DOHH2 (cell line): ENCODE results near the gene IL16.
A peak's percentile ranks its signal among the peaks of the same experiment; 100 is the strongest.

Experiments
- H3F3A ChIP-seq: fragments of 200-600 bp; sonication (generic), shearing (Covaris generic); 2 replicates; pipeline ENCODE4 v1.6.0; 2016; ENCODE audit warnings: antibody characterized with exemption, mild to moderate bottlenecking; ENCODE audit not compliant: control insufficient read depth, insufficient read depth
- H3K27ac ChIP-seq: fragments of 200-600 bp; sonication (generic); 2 replicates; pipeline ENCODE4 v1.5.1; 2014; ENCODE audit warnings: low read depth, mild to moderate bottlenecking, low read length, moderate library complexity
- H3K27me3 ChIP-seq: fragments of 200-600 bp; sonication (generic); 2 replicates; pipeline ENCODE4 v1.6.1; 2014; ENCODE audit warnings: mild to moderate bottlenecking, low read length, mixed read lengths; ENCODE audit not compliant: control insufficient read depth
- H3K36me3 ChIP-seq: fragments of 200-600 bp; sonication (generic); 2 replicates; pipeline ENCODE4 v1.6.1; 2014; ENCODE audit warnings: mild to moderate bottlenecking, low read length, moderate library complexity, mixed read lengths; ENCODE audit not compliant: control insufficient read depth
- H3K4me1 ChIP-seq: fragments of 200-600 bp; sonication (generic); 2 replicates; pipeline ENCODE4 v1.6.1; 2014; ENCODE audit warnings: mild to moderate bottlenecking, low read length, mixed read lengths; ENCODE audit not compliant: control insufficient read depth
- H3K4me2 ChIP-seq: fragments of 200-600 bp; sonication (generic); 2 replicates; pipeline ENCODE4 v1.6.0; 2014; ENCODE audit warnings: mild to moderate bottlenecking, low read length, moderate library complexity
- H3K4me3 ChIP-seq: fragments of 200-600 bp; sonication (generic); 2 replicates; pipeline ENCODE4 v1.5.1; 2014; ENCODE audit warnings: mild to moderate bottlenecking, low read length, mixed read lengths
- H3K79me2 ChIP-seq: fragments of 200-600 bp; sonication (generic); 2 replicates; pipeline ENCODE4 v1.6.1; 2014; ENCODE audit warnings: mild to moderate bottlenecking, low read length, mixed read lengths; ENCODE audit not compliant: control insufficient read depth
- H3K9me2 ChIP-seq: fragments of 200-600 bp; sonication (generic); replicated peaks from 2 replicates; pipeline ENCODE4 v1.6.1; 2014; ENCODE audit warnings: mild to moderate bottlenecking, low read length, mixed read lengths; ENCODE audit not compliant: control insufficient read depth
- H3K9me3 ChIP-seq: fragments of 200-600 bp; sonication (generic); 2 replicates; pipeline ENCODE4 v1.6.1; 2014; ENCODE audit warnings: antibody characterized with exemption, low read length, mixed read lengths; ENCODE audit not compliant: control insufficient read depth, insufficient read depth
- H4K20me1 ChIP-seq: fragments of 200-600 bp; sonication (generic); 2 replicates; pipeline ENCODE4 v1.6.0; 2014; ENCODE audit warnings: low read depth, mild to moderate bottlenecking, antibody characterized with exemption, low read length, moderate library complexity; ENCODE audit not compliant: control insufficient read depth, insufficient read depth
- CTCF ChIP-seq: fragments of 200-600 bp; sonication (generic); IDR thresholded peaks from one replicate; pipeline ENCODE4 v1.5.1; 2014; ENCODE audit warnings: antibody characterized with exemption, mild to moderate bottlenecking, low read depth, low read length; ENCODE audit not compliant: poor library complexity, severe bottlenecking
- EZH2phosphoT487 ChIP-seq: fragments of 200-600 bp; sonication (generic); IDR thresholded peaks from 2 replicates; pipeline ENCODE4 v1.6.1; 2017; ENCODE audit warnings: borderline replicate concordance, mild to moderate bottlenecking, antibody characterized with exemption, low read length, moderate library complexity, mixed read lengths

The IL16 gene

DNA sequence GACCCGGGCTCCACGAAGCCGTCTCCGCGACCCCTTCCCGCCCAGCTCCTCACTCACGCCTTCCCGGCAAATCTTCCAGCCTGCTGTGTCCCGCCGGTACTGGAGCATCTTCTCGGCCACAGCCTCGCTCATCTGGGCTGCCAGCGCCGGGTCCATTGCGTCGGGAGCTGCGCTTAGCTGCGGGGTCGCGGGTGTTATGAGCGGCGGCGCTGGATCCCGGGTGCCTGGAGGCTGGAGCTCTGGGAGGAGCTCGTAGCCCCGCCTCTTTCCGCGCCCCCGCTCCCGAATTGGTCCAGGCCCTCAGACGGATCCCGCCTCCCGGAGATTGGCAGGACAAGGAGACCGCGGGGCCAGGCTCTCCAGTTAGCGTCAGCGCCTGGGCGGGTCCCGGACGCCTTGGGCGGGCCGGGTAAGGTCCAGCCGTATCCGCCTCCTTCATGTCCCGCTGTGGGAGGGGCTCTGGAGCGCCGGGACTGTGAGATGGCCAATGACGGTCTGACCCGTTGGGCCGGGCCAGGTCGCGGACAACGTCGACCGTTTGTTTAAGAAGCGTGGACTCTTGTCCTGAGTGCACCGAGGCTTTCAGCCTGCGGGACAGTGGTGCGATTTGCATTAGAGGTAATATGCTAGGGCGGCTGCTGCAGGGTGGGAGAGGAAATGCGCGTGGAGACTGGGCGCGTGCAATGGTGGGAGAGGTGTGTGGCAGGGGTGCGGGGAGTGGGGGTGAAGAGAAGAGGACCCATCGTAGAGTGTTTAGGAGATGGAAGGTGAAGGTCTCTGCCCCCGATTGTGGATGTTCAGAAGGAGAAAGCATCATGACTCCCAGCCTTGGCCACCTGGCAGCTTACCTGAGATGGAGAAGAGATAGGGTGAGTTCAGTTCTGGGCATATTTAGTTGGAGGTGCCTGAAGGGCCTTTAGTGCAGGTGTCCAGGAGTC lies 127.5 kb downstream of the IL16 start, which contains the start of gene STARD5:
TSS of gene STARD5 (minus strand) at position 198 of the 938 bp plus-strand sequence. CDS start at position 156, 42 bp downstream.
- Histone ChIP-seq H3K27me3 (no peaks in the 10 kb centered on the region), H3K4me3 (peak within 1 kb of the TSS; percentile 85), H3F3A (no peaks in the 10 kb centered on the region), H3K4me1 (peaks cover 19% of the 10 kb centered on the region), H3K36me3 (0 out of 2 replicates have a peak, but pooled peaks cover 3% of the 10 kb centered on the region), H3K9me2 (no peaks in the 10 kb centered on the region), H3K79me2 (no peaks in the 10 kb centered on the region), H4K20me1 (no peaks in the 10 kb centered on the region), H3K4me2 (peak within 1 kb of the TSS; percentile 82), H3K9me3 (no peaks in the 10 kb centered on the region), H3K27ac (no peak within 1 kb of the TSS)
- TF ChIP-seq CTCF, result no peak
- no peak for TF ChIP-seq EZH2phosphoT487

- H3K4me1 ChIP-seq, result peaks cover 19% of the 10 kb centered on the region
- no peaks in the 10 kb centered on the region for H4K20me1 ChIP-seq
- H3F3A ChIP-seq, result no peaks in the 10 kb centered on the region
- no peaks in the 10 kb centered on the region for H3K27me3 ChIP-seq
- H3K4me3 ChIP-seq, result no peak overlapping the region
- H3K36me3 ChIP-seq, result no peaks in the 10 kb centered on the region
- no peak for TF ChIP-seq CTCF
- TF ChIP-seq EZH2phosphoT487, result no peak
- no peaks in the 10 kb centered on the region for H3K9me3 ChIP-seq
- no peaks in the 10 kb centered on the region for H3K9me2 ChIP-seq
- no peak overlapping the region for H3K27ac ChIP-seq
- no peaks in the 10 kb centered on the region for H3K79me2 ChIP-seq
- H3K4me2 ChIP-seq, result no peak overlapping the region
These were observed 130.0 kb downstream of the IL16 start for GRCh38 chr15:81326466-81327212.

- no peak overlapping the region for H3K27ac ChIP-seq
- H3K4me3 ChIP-seq, result no peak overlapping the region
- no peaks in the 10 kb centered on the region for H3K27me3 ChIP-seq
- no peaks in the 10 kb centered on the region for H3K79me2 ChIP-seq
- H3K9me2 ChIP-seq, result no peaks in the 10 kb centered on the region
- no peak for TF ChIP-seq EZH2phosphoT487
- no peak for TF ChIP-seq CTCF
- peaks cover 19% of the 10 kb centered on the region for H3K4me1 ChIP-seq
- H3K4me2 ChIP-seq, result no peak overlapping the region
- no peaks in the 10 kb centered on the region for H3F3A ChIP-seq
- no peaks in the 10 kb centered on the region for H3K36me3 ChIP-seq
- no peaks in the 10 kb centered on the region for H3K9me3 ChIP-seq
- H4K20me1 ChIP-seq, result no peaks in the 10 kb centered on the region
These were observed 130.8 kb downstream of the IL16 start for GRCh38 chr15:81327516-81327915.
